Stimulated activated CD4-positive, alpha-beta T cell treated with anti-CD3 and anti-CD28 coated beads, Interleukin-2, amount 100 ng/mL, for 4 hours (primary cell): Measurements from ENCODE around the gene COLEC11.

ENCODE experiments used
- DNase-seq: peaks from one replicate; pipeline ENCODE4 v3.0.0-alpha.2; 2020; ENCODE audit warnings: low read depth

COLEC11 gene

DNA sequence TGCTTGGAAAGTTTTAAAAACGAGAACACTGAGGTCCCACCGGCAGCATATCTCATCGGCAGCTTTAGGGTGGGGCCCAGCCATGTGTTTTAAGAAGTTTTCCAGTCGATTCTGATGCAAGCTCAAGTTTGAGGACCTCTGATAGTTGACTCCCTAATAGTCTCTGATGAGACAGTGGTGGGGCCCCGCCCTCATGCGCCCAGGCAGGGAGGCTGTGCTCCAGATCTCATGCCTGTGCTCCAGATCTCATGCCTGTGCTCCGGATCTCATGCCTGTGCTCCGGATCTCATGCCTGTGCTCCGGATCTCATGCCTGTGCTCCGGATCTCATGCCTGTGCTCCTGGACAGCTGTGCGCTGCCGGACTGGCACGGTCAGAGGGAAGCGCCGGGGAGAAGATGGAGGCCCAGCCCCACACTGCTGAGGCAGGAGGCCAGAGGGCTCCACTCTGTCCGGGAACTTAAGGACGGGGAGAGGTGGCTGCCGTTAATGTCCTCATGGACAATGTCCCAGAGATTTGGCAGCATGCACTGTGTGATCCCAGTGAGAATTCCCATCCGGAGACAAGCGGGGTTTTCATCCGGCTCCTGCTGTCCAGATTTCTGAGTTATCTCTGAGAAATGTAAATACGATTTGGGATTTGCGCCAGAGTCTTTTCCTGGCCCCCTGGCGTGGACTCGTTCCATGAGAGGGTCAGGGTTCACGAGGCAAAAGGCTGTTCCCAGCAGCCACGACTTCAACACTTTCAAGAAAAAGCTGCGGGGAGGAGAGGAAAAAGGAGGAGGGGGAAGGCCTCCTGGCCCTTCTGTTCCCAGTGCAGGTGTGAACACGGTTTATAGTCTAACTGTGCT is 9.4 kb upstream of the COLEC11 start:
- no peak for DNase-seq

DNA sequence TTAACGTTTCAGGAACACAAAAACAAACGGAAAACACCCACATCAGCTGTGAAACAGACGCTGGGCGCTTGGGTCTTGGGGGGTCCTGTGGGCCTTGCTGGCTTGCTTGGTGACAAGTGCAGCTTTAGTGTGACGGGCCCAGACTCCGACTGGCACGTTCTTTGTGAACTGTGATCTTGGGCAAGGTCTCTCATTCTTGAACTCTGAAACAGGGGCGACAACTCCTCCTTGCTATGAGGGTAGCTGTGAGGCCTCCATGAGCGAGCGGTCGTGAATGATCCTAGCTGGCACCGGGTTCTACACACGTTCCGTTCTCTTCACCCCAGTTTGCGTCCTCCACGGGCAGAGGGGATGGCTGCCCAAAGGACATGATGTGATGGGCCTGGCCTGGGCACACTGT is 8.7 kb upstream of the COLEC11 start:
- DNase-seq: no peak

DNA sequence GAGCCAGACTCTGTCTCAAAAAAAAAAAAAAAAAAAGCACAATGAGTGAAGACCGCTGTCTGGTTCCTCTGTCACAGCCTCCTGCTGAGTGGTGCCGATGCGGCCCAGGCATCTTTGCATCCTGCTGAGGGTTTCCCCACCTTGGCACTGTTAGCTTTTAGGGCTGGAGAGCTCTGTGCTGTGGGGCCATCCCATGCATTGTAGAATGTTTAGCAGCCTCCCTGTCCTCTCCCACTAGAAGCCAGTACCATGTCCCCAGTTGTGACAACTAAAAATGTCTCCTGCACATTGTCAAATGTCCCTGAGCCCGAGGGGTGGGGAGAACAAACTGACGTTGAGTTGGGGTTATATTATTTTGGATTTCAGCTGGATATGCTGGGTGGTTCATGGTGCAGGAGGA is 7.9 kb upstream of the COLEC11 start:
- DNase-seq: no peak

DNA sequence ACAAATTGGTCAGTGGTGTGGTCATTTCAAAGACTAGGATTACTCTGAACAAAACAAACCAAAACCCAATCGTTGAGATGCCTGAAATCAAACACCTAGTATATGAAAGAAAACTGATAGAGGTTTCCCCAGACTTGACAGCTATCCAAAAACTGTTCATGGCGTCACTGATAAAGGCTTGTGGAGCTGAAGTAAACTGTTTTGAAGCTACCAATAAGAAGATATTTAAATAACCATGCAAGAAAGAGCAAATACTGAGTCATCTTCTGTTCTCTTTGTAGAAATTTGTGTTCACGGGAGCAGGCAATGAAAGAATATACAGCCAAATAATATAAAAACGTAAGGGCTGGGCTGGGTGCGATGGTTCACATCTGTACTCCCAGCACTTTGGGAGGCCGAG is 7.5 kb upstream of the COLEC11 start:
- no peak for DNase-seq

DNA sequence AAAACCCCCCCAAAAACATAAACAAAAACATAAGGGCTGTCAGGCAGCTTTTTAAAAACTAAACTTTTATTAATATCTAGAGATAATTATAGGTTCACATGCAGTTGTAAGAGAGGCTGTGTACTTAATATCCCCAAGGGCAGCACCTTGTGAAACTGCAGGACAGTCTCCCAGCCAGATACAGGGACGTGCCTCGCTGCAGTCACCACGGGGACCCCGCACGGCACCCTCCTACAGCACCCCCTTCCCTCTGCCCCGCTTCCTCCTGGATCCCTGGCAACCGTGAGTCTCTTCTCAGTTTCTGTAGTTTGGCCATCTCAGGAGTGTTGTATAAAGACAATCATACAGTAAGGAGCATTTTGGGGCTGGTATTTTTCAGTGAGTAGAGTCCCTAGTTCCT is 6.8 kb upstream of the COLEC11 start:
- no peak for DNase-seq

DNA sequence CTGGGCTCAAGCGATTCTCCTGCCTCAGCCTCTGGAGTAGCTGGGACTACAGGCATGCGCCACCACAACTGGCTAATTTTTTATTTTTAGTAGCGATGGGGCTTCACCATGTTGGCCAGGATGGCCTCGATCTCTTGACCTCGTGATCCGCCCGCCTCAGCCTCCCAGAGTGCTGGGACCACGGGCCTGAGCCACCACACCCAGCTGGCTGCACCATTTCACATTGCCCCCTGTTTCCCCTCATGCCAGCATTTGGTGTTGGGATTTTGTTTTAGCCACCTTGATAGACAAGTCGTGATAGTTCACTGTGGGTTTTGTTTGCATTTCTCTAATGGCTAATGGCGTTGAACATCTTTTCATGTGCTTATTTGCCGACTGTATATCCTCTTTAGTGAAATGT is 5.8 kb upstream of the COLEC11 start:
- DNase-seq: no peak

DNA sequence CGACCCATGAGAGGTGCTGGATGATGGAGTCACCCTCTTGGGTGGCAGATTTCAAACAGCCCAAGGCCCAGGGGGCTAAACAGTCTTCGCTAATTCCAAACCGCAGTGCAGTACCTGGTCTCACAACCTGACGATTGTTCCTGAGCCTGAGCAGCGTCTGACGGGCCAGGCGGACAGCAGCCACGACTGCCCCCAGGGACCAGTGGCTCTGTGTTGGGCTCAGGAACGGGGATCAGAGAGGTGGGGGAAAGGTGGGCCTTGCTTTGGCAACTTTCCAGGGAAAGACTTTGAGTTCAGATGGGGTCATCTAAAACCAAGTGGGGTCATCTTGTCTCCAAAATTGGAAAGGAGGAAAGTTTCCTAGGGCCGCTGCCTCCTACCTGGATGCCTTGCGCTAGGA is 492 bp downstream of the COLEC11 start:
- no peak for DNase-seq

DNA sequence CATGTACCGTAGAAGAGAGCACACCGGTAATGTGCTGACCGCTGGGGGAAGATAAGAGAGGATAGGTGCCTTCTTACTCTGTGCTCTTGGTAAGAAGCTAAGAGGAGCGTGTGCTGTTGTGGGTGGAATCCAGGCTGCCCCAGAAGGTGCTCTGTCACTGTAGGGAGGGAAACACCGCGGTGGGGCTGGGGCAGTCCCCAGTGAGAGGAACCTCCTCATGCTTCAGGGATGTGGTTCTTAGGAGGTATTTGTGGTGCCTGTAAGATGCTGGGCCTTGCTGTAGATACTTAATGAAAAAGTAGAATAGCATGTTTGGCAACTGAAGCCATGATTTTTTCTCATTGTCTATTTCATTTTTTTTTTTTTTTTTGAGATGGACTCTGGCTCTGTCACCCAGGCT is 1.1 kb downstream of the COLEC11 start:
- DNase-seq: no peak

DNA sequence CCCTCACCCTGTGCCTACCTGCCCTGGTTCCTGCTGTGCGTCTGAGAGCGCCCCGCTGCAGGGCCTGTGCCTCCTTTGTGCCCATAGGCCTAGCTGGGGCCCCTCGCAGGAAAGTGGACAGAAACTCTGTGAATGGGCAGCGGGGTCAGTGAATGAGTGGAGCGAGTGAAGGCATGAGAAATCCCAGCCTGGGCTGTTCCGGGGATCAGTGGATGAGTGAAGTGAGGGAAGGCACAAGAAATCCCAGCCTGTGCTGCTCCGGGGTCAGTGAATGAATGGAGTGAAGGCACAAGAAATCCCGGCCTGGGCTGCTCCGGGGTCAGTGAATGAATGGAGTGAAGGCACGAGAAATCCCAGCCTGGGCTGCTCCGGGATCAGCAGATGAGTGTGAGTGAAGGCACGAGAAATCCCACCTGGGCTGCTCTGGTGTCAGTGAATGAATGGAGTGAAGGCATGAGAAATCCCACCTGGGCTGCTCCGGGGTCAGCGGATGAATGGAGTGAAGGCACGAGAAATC is 2.0 kb downstream of the COLEC11 start:
- no peak for DNase-seq

DNA sequence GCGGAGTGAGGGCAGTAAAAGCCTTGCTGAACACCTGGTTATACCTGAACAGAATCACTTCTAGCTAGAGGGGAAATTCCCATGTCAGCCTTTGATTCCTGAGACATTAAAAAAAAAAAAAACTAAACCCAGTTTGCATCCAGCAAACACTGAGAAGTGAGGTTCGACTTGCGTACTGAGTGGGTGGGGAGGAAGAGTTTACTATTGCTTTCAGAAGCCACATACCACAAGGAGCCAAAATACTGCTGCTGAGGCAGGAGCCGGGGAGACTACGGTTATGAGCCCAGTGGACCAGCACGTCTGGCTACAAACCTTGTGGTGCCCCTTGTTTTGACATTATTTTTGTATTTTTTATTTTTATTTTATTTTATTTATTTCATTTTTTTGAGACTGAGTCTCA is 2.7 kb downstream of the COLEC11 start:
- DNase-seq: no peak

DNA sequence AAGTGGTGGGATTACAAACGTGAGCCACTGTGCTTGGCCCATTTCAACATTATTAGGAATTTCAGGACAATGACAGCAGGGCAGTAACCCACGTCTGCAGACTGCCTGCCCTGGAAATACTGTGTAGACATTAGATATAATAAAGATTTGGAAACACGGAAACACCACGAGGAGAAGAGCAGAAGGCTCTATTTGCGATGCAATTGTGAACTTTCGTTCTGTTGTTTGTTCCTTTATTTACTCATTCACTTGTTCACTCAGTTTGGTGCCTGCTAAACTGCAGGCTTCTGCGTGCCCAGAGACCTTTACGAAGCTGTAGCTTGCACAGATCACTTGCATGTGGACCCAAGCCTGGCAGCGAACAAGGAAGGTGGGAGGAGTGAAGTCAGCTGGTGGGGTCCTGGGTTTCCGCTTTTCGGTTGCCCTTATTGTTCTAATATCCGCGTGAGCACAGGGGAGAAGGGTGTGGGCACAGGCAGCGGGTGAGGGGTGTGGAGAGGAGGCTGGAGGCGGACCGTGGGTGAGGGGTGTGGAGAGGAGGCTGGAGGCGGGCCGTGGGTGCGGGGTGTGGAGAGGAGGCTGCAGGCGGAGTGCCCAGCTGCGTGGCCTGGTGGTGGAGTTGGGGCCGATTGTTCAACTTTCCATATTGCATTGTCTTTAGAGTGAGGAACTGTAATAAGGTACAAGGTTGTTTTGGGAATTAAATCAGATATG is 3.4 kb downstream of the COLEC11 start:
- no peak for DNase-seq

DNA sequence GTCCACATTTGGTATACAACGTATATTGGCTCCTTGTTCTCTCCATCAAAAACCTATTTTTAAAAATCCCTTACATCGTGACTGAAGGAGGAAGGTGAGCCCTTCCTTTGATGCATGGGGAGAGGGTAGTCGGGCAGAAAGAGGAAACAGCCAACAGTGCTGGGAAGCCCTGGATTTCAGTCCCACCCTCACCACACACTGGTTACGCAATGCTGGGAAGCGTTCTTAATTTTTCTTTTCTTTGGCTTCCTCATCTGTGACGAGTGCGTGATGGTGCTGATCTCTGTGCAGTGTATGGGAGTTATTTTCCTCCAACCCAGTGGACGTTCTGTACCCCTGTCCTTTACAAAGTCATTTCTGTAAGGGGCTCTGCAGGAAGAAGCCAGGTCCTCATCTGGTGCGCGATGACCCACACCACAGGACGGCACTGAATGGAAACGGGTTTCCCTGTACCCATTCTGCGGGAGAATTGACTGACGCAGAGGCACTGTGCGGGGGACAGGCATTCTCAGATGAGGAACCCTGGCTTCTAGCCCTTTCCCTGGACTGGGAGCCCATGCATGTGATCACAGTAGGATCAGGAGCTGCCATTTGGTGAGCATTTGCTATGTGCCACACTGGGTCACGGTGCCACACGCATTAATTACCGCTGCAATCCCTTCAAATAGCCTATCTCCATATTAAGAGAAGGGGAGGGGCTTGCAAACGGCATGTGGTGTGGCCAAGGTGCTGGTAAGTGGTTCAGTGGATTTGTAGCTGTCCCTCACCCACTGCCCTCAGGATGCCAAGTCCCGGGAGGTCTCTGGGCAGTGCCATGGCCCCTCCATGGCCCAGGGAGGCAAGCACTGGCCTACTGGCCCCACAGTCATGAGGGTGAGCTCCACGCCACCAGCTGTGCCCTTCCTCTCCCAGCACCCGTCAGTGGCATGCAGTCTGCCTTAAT is 4.3 kb downstream of the COLEC11 start:
- DNase-seq: no peak

DNA sequence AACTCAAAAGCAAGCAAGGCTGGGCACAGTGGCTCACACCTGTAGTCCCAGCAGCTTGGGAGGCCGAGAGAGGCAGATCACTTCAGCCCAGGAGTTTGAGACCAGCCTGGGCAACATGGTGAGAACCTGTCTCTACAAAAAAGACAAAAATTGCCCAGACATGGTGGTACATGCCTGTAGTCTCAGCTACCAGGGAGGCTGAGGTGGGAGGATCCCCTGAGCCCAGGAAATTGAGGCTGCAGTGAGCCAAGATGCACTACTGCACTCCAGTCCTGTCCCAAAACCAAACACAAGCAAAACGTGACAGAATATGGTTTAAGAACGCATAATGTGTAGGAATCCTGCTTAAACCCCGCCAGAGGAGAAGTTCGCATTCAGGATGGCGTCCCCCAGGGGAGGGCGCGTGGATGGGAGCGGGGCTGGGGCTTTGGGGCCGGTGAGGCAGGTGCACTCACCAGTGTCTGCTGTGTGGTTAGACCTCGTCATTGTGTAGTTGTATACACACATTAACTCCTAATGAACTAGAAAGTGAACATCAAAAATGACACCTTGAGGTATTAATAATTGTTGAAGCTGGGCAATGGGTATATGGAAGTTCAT is 5.4 kb downstream of the COLEC11 start:
- DNase-seq: no peak

DNA sequence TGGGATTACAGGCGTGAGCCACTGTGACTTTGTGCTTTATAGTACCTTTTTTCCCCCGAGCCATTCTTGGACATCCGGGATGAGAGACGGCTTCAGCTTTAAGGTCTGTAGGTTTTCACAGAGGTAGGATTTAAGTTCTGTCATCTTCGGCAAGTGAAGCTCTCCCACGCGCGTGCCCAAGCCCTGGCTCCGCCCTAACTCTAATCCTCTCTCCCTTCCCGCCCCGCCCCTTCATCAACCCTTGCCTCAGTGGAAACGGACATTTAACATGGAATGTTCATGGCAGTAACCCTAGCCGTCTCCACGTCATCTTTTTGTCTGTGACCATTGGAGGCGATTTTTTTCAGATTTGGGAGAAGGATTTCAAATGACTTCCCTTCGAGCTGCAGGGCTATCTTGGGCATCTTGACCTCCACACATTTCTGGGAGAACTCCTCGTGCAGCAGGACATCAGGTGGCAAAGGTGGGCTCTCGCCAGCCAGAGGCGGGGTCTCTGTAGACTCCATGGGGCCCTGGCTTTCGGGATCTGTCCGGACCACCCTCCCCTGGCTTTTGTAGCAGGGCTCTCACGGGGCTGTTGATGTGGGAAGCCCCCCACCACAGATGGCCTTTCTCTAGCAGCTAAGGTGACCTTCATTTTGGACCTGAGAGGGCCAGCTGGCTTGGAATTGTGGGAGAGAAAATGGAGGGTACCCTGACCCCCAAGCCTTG is 6.8 kb downstream of the COLEC11 start:
- no peak for DNase-seq

DNA sequence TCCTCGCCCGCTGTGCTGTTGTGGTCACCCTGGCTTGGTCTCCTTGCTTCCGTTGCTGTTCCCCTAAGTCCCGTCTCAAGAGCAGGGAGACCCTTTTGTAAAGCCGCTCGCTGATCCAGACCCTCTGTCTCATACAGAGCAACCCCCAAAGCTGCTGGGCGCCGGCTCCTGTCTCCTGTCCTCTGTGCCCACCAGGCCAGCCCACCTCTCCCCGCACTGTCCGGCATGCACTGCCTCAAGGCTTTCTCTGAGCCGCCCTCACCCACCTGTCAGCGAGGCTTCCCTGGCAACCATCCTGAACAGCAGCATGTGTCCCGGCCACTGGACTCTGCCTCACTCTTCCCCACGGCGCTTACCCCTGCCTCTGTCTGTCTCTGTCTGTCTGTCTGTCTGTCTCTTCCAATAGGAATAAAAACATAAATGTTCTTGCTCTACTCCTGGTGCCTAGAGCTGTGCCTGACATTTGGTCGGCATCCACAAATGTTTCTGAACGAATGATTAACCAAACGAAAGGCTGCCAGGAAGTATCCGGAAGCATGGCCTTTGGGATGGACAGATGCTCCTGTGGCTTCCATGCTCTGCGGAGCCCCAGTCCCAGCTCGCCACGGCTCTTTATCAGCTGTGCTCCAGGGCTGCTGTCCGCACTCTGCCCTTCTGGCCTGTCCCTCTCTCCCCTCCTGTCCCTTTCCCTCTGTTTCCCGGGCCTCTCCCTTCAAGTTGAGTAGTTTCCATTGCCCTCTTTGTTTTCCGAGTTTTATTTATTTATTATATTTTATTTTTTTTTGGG is 7.8 kb downstream of the COLEC11 start:
- no peak for DNase-seq

DNA sequence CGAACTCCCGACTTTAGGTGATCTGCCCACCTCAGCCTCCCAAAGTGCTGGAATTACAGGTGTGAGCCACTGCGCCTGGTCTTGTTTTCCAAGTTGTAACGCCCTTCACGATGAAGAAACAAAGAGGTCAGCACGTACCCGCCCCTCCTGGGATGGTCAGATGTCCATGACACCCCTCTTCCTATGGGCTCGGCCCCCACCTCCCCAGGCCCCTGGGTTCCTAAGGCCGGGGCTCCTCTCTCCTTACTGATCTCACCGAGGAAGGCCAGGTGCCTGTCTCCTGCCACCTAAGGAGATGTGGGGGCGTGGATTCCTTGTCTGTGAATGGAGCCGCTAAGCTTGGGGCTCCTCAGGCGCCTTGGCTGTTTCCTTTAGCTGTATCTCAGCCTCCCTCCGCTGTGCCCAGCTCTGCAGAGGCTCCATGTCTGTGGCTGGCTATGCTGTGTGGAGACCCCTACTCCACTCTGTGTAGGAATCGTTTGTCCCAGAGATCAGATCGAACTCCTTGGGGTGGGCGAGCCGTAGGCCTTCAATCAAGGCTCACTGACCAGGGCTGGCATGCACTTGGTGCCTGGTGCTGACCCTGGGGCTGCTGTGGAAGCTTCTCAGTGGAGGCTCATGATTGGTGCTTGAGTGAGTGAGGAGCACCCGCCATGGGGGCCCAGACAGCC is 8.8 kb downstream of the COLEC11 start:
- no peak for DNase-seq

DNA sequence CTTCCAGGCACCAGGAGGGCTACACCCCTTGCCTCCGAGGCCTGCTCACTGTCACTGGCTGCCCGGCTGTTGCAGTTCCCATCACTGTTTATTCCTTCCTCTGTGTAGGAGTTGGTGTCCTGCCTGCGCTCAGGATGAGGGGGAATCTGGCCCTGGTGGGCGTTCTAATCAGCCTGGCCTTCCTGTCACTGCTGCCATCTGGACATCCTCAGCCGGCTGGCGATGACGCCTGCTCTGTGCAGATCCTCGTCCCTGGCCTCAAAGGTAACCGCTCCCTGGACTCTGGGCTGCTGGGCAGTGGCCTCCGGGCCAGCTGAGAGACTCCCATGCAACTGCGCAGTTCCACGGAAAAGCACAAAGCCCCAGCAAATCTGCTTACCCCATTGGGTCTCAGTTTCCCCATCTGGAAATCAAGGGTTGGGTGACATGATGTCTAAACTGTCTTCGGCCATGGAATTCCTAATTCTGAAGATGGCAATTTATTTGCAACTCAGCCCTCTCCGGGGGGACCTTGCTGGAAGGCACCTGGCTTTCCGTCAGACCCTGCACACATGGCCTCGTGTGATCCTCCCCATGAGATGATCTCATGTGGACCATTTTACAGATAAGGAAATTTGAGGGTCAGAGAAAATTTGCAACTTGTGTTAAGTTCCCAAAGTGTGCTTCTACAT is 9.4 kb downstream of the COLEC11 start:
- no peak for DNase-seq

DNA sequence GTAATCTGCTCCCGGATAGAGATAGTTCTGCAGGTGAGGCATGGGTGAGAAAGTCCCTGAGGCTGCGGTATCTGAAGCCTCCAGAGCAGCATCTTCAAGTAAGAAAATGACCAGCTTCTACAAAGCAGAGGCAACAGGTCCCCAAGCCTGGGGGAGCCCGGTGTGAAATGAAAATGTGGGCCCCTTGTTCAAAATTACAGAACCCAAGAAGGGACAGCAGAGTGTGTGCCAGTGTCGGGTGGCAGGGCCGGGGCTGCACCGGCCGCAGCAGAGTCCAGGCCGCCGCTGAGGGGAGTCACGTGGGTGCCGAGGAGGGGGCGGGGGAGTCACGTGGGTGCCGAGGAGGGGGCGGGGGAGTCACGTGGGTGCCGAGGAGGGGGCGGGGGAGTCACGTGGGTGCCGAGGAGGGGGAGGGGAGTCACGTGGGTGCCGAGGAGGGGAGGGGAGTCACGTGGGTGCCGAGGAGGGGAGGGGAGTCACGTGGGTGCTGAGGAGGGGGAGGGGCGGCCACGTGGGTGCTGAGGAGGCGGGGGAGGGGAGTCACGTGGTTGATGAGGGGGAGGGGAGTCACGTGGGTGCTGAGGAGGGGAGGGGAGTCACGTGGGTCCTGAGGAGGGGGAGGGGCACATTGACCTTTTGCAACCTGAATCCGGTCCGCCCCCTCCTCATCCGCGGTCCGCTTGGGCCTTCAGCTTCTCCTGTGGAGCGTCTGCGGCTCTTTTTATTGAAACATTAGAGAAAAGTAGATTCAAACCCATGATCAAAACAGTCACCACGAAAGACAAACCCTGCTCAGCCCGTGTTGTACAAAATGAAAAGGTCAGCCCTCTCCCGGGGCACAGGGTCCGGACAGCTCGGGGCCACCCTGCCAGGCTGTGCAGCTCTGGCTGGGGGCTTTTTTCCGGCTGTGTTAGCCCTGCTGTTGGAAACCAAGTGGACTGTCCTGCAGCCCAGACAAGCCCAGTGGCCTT is 10.4 kb downstream of the COLEC11 start:
- no peak for DNase-seq
